ENCODE measurements around the gene FBP2. TPM values are rescaled to one million over a fixed set of nuclear protein-coding genes. Genes with fewer than 3 reads are reported as not detected.
"Not testable (repeated sequence)": the region's sequence is repeated elsewhere in the genome, so short reads cannot be mapped to it uniquely, and the experiment has no call there.

The FBP2 gene
- total RNA-seq, 1 experiment from 2014 or later = not detected

GRCh38 chr9:94566550-94566949, 27.1 kb downstream of the FBP2 start:
- Mint-ChIP-seq H3K27me3 (ENCODE audit: insufficient read depth, unreplicated experiment) (peaks cover 13% of the 10 kb centered on the region), H3K4me1 (ENCODE audit: insufficient read depth, unreplicated experiment) (no peaks in the 10 kb centered on the region), H3K9me3 (ENCODE audit: unreplicated experiment) (no peaks in the 10 kb centered on the region), H3K27ac (ENCODE audit: low read depth, unreplicated experiment) (no peak overlapping the region), H3K4me3 (ENCODE audit: unreplicated experiment) (no peak overlapping the region), H3K36me3 (ENCODE audit: insufficient read depth, unreplicated experiment) (no peaks in the 10 kb centered on the region)
- BruUV-seq (replicated peaks) = no TSS peak
- no peak for TF ChIP-seq CTCF (IDR thresholded peaks at IDR 0.05; ENCODE audit: unreplicated experiment)
- no peak for DNase-seq (ENCODE audit: unreplicated experiment)
- ChIA-PET POLR2A (no interaction called here), CTCF (interaction anchor here (1.0 kb wide), 1 partner anchor 12 kb away, joined by 4 read pairs; the partner anchor contains the start of gene PCAT7)
- intact Hi-C loops (cut with micrococcal nuclease) = no loop called here

GRCh38 chr9:94564279-94564678, 29.3 kb downstream of the FBP2 start:
- BruUV-seq (replicated peaks); DNase-seq (ENCODE audit: unreplicated experiment); POLR2A ChIA-PET; CTCF ChIA-PET; H3K9me3 Mint-ChIP-seq (ENCODE audit: unreplicated experiment); H3K36me3 Mint-ChIP-seq (ENCODE audit: insufficient read depth, unreplicated experiment); H3K4me1 Mint-ChIP-seq (ENCODE audit: insufficient read depth, unreplicated experiment); intact Hi-C loops (cut with micrococcal nuclease); H3K27ac Mint-ChIP-seq (ENCODE audit: low read depth, unreplicated experiment); H3K4me3 Mint-ChIP-seq (ENCODE audit: unreplicated experiment): not testable (repeated sequence)
- peaks cover 11% of the 10 kb centered on the region for H3K27me3 Mint-ChIP-seq (ENCODE audit: insufficient read depth, unreplicated experiment)

- TF ChIP-seq CTCF (IDR thresholded peaks at IDR 0.05; ENCODE audit: unreplicated experiment) = no peak
- BruUV-seq (replicated peaks) = no TSS peak
- Mint-ChIP-seq H3K9me3 (ENCODE audit: unreplicated experiment) (no peaks in the 10 kb centered on the region), H3K27me3 (ENCODE audit: insufficient read depth, unreplicated experiment) (peaks cover 4% of the 10 kb centered on the region), H3K36me3 (ENCODE audit: insufficient read depth, unreplicated experiment) (no peaks in the 10 kb centered on the region), H3K4me1 (ENCODE audit: insufficient read depth, unreplicated experiment) (no peaks in the 10 kb centered on the region), H3K4me3 (ENCODE audit: unreplicated experiment) (no peak overlapping the region), H3K27ac (ENCODE audit: low read depth, unreplicated experiment) (no peak overlapping the region)
- ChIA-PET CTCF (interaction anchor here (1.0 to 1.4 kb wide), 2 partner anchors 18 to 882 kb away, joined by 3 to 6 read pairs; no protein-coding TSS in a partner anchor), POLR2A (no interaction called here)
- intact Hi-C loops (cut with micrococcal nuclease) = no loop called here
- DNase-seq (ENCODE audit: unreplicated experiment) = no peak
These were observed 30.1 kb downstream of the FBP2 start for GRCh38 chr9:94563548-94563947.

DNA sequence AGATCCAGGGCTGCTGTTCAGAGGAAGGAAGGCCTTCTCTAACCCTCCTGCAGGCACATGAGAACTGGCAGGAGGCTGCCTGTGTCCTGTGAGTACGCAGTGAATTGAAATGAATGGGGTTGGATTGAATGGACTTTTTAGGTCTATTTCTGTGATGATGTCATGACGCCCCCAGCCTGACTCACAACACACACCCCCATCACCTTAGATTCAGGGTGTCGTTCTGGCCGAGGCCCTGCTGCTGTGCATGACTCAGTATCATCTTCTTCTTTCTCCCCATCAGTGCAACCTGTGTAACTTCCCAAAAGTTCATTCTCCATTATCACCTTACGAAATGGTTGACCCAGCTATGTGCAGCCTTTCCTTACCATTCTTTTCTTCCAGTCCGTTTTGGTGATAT, 33.4 kb downstream of the FBP2 start:
- CTCF ChIA-PET = interaction anchor here (1.1 kb wide), 1 partner anchor 546 kb away, joined by 3 read pairs; no protein-coding TSS in a partner anchor
- no TSS peak for BruUV-seq (replicated peaks)
- Mint-ChIP-seq H3K36me3 (ENCODE audit: insufficient read depth, unreplicated experiment) (no peaks in the 10 kb centered on the region), H3K27ac (ENCODE audit: low read depth, unreplicated experiment) (no peak overlapping the region), H3K4me1 (ENCODE audit: insufficient read depth, unreplicated experiment) (no peaks in the 10 kb centered on the region), H3K4me3 (ENCODE audit: unreplicated experiment) (no peak overlapping the region), H3K27me3 (ENCODE audit: insufficient read depth, unreplicated experiment) (no peaks in the 10 kb centered on the region), H3K9me3 (ENCODE audit: unreplicated experiment) (no peaks in the 10 kb centered on the region)
- DNase-seq (ENCODE audit: unreplicated experiment) = no peak
- POLR2A ChIA-PET = no interaction called here
- TF ChIP-seq CTCF (IDR thresholded peaks at IDR 0.05; ENCODE audit: unreplicated experiment) = no peak
- intact Hi-C loops (cut with micrococcal nuclease) = no loop called here

DNA sequence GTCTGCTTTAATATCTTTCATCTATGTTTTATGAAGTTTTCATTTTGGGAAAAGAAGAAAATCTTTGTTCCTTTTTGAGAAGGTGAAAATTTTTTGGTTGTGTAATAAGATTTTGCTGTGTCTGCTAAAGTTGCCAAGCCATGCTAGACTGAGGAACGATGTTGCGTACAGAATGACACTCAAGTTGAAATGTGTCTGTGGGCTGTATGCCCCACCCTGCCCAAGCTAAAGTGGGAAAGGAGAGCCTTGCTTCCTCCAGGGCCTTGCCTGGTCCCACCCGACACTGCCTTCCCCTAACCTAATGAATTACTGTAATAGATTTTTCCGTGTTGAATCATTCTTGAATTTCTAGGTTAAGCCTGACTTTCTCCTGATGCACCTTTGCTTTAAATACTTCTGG, 36.2 kb downstream of the FBP2 start:
- no peaks in the 10 kb centered on the region for H3K9me3 Mint-ChIP-seq (ENCODE audit: unreplicated experiment)
- BruUV-seq (replicated peaks) = no TSS peak
- H3K36me3 Mint-ChIP-seq (ENCODE audit: insufficient read depth, unreplicated experiment) = no peaks in the 10 kb centered on the region
- DNase-seq (ENCODE audit: unreplicated experiment) = no peak
- no peaks in the 10 kb centered on the region for H3K4me1 Mint-ChIP-seq (ENCODE audit: insufficient read depth, unreplicated experiment)
- ChIA-PET CTCF (no interaction called here), POLR2A (no interaction called here)
- no peaks in the 10 kb centered on the region for H3K27me3 Mint-ChIP-seq (ENCODE audit: insufficient read depth, unreplicated experiment)
- intact Hi-C loops (cut with micrococcal nuclease) = no loop called here
- no peak overlapping the region for H3K27ac Mint-ChIP-seq (ENCODE audit: low read depth, unreplicated experiment)
- no peak overlapping the region for H3K4me3 Mint-ChIP-seq (ENCODE audit: unreplicated experiment)
- no peak for TF ChIP-seq CTCF (IDR thresholded peaks at IDR 0.05; ENCODE audit: unreplicated experiment)

All from MCF 10A (cell line).